A549 (cell line): ENCODE data around the gene EFS.

Experiments used
- CEBPB ChIP-seq, 2 experiments: fragments of >200 bp in 1 of 2; sonication (Bioruptor Twin) in 1 of 2; formaldehyde crosslinking in 1 of 2; IDR thresholded peaks; 2 replicates each; pipeline ENCODE4 v1.6.1; 2012 to 2016
- PHF8 ChIP-seq: fragments of 200-600 bp; sonication (generic); IDR thresholded peaks from 2 replicates; pipeline ENCODE4 v1.6.1; 2016; ENCODE audit warnings: low read depth, mild to moderate bottlenecking, antibody characterized with exemption, moderate library complexity, borderline replicate concordance
- POLR2A ChIP-seq: IDR thresholded peaks from 2 replicates; pipeline ENCODE4 v1.6.1; 2012; ENCODE audit warnings: mild to moderate bottlenecking, low read length
- SMC3 ChIP-seq: fragments of >200 bp; sonication (Bioruptor Twin); formaldehyde crosslinking; IDR thresholded peaks from 3 replicates; pipeline ENCODE4 v1.6.1; 2018; ENCODE audit warnings: inconsistent platforms
- TF ChIP-seq, protein P1 (sequence below): fragments of 200-600 bp; sonication (generic); IDR thresholded peaks from 2 replicates; pipeline ENCODE4 v1.6.1; 2016; ENCODE audit warnings: antibody characterized with exemption, mild to moderate bottlenecking, moderate library complexity
- TF ChIP-seq, protein P2 (sequence below): fragments of >200 bp; sonication (Bioruptor Twin); formaldehyde crosslinking; IDR thresholded peaks from 3 replicates; pipeline ENCODE4 v1.5.1; 2016

- TF ChIP-seq, protein P1, sequence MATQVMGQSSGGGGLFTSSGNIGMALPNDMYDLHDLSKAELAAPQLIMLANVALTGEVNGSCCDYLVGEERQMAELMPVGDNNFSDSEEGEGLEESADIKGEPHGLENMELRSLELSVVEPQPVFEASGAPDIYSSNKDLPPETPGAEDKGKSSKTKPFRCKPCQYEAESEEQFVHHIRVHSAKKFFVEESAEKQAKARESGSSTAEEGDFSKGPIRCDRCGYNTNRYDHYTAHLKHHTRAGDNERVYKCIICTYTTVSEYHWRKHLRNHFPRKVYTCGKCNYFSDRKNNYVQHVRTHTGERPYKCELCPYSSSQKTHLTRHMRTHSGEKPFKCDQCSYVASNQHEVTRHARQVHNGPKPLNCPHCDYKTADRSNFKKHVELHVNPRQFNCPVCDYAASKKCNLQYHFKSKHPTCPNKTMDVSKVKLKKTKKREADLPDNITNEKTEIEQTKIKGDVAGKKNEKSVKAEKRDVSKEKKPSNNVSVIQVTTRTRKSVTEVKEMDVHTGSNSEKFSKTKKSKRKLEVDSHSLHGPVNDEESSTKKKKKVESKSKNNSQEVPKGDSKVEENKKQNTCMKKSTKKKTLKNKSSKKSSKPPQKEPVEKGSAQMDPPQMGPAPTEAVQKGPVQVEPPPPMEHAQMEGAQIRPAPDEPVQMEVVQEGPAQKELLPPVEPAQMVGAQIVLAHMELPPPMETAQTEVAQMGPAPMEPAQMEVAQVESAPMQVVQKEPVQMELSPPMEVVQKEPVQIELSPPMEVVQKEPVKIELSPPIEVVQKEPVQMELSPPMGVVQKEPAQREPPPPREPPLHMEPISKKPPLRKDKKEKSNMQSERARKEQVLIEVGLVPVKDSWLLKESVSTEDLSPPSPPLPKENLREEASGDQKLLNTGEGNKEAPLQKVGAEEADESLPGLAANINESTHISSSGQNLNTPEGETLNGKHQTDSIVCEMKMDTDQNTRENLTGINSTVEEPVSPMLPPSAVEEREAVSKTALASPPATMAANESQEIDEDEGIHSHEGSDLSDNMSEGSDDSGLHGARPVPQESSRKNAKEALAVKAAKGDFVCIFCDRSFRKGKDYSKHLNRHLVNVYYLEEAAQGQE, result no peak
- TF ChIP-seq POLR2A (no peak), CEBPB (IDR thresholded peaks at IDR 0.05) (no peak), SMC3 (no peak), PHF8 (no peak)
- TF ChIP-seq, protein P2, sequence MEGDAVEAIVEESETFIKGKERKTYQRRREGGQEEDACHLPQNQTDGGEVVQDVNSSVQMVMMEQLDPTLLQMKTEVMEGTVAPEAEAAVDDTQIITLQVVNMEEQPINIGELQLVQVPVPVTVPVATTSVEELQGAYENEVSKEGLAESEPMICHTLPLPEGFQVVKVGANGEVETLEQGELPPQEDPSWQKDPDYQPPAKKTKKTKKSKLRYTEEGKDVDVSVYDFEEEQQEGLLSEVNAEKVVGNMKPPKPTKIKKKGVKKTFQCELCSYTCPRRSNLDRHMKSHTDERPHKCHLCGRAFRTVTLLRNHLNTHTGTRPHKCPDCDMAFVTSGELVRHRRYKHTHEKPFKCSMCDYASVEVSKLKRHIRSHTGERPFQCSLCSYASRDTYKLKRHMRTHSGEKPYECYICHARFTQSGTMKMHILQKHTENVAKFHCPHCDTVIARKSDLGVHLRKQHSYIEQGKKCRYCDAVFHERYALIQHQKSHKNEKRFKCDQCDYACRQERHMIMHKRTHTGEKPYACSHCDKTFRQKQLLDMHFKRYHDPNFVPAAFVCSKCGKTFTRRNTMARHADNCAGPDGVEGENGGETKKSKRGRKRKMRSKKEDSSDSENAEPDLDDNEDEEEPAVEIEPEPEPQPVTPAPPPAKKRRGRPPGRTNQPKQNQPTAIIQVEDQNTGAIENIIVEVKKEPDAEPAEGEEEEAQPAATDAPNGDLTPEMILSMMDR, result no peak
Measured at GRCh38 chr14:23310546-23310945, 54.4 kb downstream of the EFS start.
